Endothelial cell of umbilical vein (primary cell): ENCODE data around the gene GALK1. TPM values are rescaled to one million over a fixed set of nuclear protein-coding genes. Genes with fewer than 3 reads are reported as not detected.

ENCODE experiments used
- BruUV-seq: library from RNA; stranded (reverse); fragments of 400-500 nt; replicated peaks from 2 replicates; lab custom pipeline; 2021; lab: Mats Ljungman, UMichigan
- CTCF ChIA-PET: fragments of 300-600, 350-600 bp; sonication (Branson Sonifier 250); formaldehyde crosslinking; loops from one replicate; lab custom pipeline; 2021; ENCODE audit warnings: antibody characterized with exemption, inconsistent platforms; lab: Charles Lee
- POLR2A ChIA-PET: fragments of 300-600, 350-600 bp; sonication (Branson Sonifier 250); formaldehyde crosslinking; loops from one replicate; lab custom pipeline; 2021; ENCODE audit warnings: antibody characterized with exemption, inconsistent platforms; lab: Charles Lee
- DNase-seq: peaks from one replicate; pipeline ENCODE4 v3.0.0-alpha.2; 2011; ENCODE audit warnings: low read depth, low spot score
- FAIRE-seq: peaks from 2 replicates; lab custom pipeline; 2011; peaks lifted over from hg19 to GRCh38; lab: Jason Lieb, UNC
- H2AFZ ChIP-seq: 2 replicates; pipeline ENCODE4 v1.6.0; 2012; ENCODE audit warnings: low read depth, low read length, control low read depth, inconsistent platforms
- H3K27ac ChIP-seq: 2 replicates; pipeline ENCODE4 v1.5.1; 2011; ENCODE audit warnings: low read depth, mild to moderate bottlenecking, control low read depth, low read length, moderate library complexity; ENCODE audit not compliant: insufficient read depth
- H3K27me3 ChIP-seq, 2 experiments: 2 replicates each; pipeline versions ENCODE4 v1.6.0 to v1.6.1; 2011; ENCODE audit warnings: low read length in 2 of 2, mixed read lengths in 1 of 2; ENCODE audit not compliant: control insufficient read depth in 2 of 2, insufficient read depth in 2 of 2
- H3K36me3 ChIP-seq, 2 experiments: 2 replicates in 1 of 2; 3 replicates in 1 of 2; pipeline ENCODE4 v1.5.1; 2011; ENCODE audit warnings: low read length in 2 of 2, mild to moderate bottlenecking in 1 of 2, moderate library complexity in 1 of 2; ENCODE audit not compliant: control insufficient read depth in 2 of 2, insufficient read depth in 2 of 2; ENCODE audit errors: extremely low read depth in 1 of 2
- H3K4me1 ChIP-seq: 3 replicates; pipeline ENCODE4 v1.5.1; 2011; ENCODE audit warnings: mild to moderate bottlenecking, low read length; ENCODE audit not compliant: control insufficient read depth, insufficient read depth; ENCODE audit errors: extremely low read depth
- H3K4me2 ChIP-seq: 2 replicates; pipeline ENCODE4 v1.6.1; 2011; ENCODE audit warnings: low read length, control low read depth, mixed read lengths; ENCODE audit not compliant: insufficient read depth
- H3K4me3 ChIP-seq, 3 experiments: fragments of 200-600 bp in 1 of 3; sonication (generic), shearing (Covaris generic) in 1 of 3; replicated peaks in 1 of 3; 2 replicates each; pipeline ENCODE4 v1.5.1; 2011 to 2016; ENCODE audit warnings: control low read depth in 3 of 3, low read length in 3 of 3, mild to moderate bottlenecking in 2 of 3, inconsistent platforms in 1 of 3, low read depth in 1 of 3, moderate library complexity in 1 of 3; ENCODE audit not compliant: insufficient read depth in 1 of 3
- H3K79me2 ChIP-seq: 2 replicates; pipeline ENCODE4 v1.6.0; 2012; ENCODE audit warnings: low read length, inconsistent platforms; ENCODE audit not compliant: control insufficient read depth, insufficient read depth
- H3K9ac ChIP-seq: replicated peaks from 2 replicates; pipeline ENCODE3; 2011; ENCODE audit warnings: low read length, control low read depth; ENCODE audit not compliant: insufficient read depth; ENCODE audit errors: extremely low read depth
- H3K9me1 ChIP-seq: replicated peaks from 3 replicates; pipeline ENCODE4 v1.6.0; 2011; ENCODE audit warnings: mild to moderate bottlenecking, low read length; ENCODE audit not compliant: control insufficient read depth, insufficient read depth; ENCODE audit errors: extremely low read depth
- H3K9me3 ChIP-seq: replicated peaks from 2 replicates; pipeline ENCODE4 v1.5.1; 2012; ENCODE audit warnings: low read length, inconsistent platforms; ENCODE audit not compliant: control insufficient read depth, insufficient read depth
- H4K20me1 ChIP-seq: replicated peaks from 2 replicates; pipeline ENCODE3; 2011; ENCODE audit warnings: mild to moderate bottlenecking, low read length; ENCODE audit not compliant: control insufficient read depth, insufficient read depth; ENCODE audit errors: extremely low read depth
- EZH2 ChIP-seq: IDR thresholded peaks from 2 replicates; pipeline ENCODE4 v1.6.1; 2012; ENCODE audit warnings: borderline replicate concordance, low read depth, mild to moderate bottlenecking, moderate library complexity, low read length, inconsistent platforms; ENCODE audit not compliant: severe bottlenecking
- FOS ChIP-seq: IDR thresholded peaks from 2 replicates; pipeline ENCODE4 v1.6.1; 2011; ENCODE audit warnings: mild to moderate bottlenecking, low read length, moderate library complexity, borderline replicate concordance; ENCODE audit not compliant: insufficient read depth
- GATA2 ChIP-seq: IDR thresholded peaks from 2 replicates; pipeline ENCODE4 v1.7.0; 2011; ENCODE audit warnings: low read depth, mild to moderate bottlenecking, moderate library complexity, mixed read lengths, low read length; ENCODE audit not compliant: insufficient read length, insufficient read depth
- POLR2A ChIP-seq: IDR thresholded peaks from 2 replicates; pipeline ENCODE4 v1.6.1; 2012; ENCODE audit warnings: low read depth, mild to moderate bottlenecking, control low read depth, low read length
- dilution Hi-C: fragments of 300-500 bp; cut with MboI; formaldehyde crosslinking; loops from one replicate; pipeline ENCODE4 v1.15.0; 2019; ENCODE audit warnings: low sequenced_read_pairs; ENCODE audit not compliant: extremely low pct_ligation_motif_present
- intact Hi-C: fragments of 100-400 bp; cut with micrococcal nuclease; formaldehyde crosslinking; loops from one replicate; pipeline ENCODE4 v1.10.0; 2022
- polyA plus RNA-seq, 4 experiments: library from polyadenylated mRNA; depleted of rRNA in 3 of 4; stranded (reverse) in 3 of 4; unstranded in 1 of 4; fragments of >200 nt; gene quantifications; 2 replicates each; pipeline versions ENCODE4 v1.2.1 to v1.2.3, GENCODE V29; 2011 to 2012; ENCODE audit warnings: missing spikeins in 1 of 4
- total RNA-seq: library from RNA; stranded (reverse); gene quantifications from 2 replicates; pipeline ENCODE4 v1.2.3, GENCODE V29; 2021

Gene GALK1
- total and polyA plus RNA-seq, 2 donors (not counting 3 experiments of a cell fraction or from before 2014, with no cell fraction given), result 45.8 to 63.7 TPM

GRCh38 chr17:75720656-75721462 lies 44.1 kb downstream of the GALK1 start, which contains the start of gene ITGB4:
Gene ITGB4, plus strand, starts transcription at chr17:75721459. Its CDS starts 3,245 bp downstream, at chr17:75724704.
- no peak within 1 kb of the TSS for H3K4me2 ChIP-seq
- no peak within 1 kb of the TSS for H3K9ac ChIP-seq
- H3K36me3 ChIP-seq, result no peaks in the 10 kb centered on the region
- H3K27me3 ChIP-seq, result peaks cover 6 to 11% of the 10 kb centered on the region in 2 experiments
- intact Hi-C loops, result no loop called here
- H3K9me3 ChIP-seq, result no peaks in the 10 kb centered on the region
- peaks cover 2% of the 10 kb centered on the region for H3K4me1 ChIP-seq
- H4K20me1 ChIP-seq, result no peaks in the 10 kb centered on the region
- no peak within 1 kb of the TSS for H3K27ac ChIP-seq
- TF ChIP-seq EZH2 (peak; percentile 63), GATA2 (no peak)
- FAIRE-seq (peak; percentile 8), DNase-seq (peak; percentile 30)
- no peaks in the 10 kb centered on the region for H3K79me2 ChIP-seq
- H3K9me1 ChIP-seq, result no peaks in the 10 kb centered on the region
- H2AFZ ChIP-seq, result peak within 1 kb of the TSS; percentile 37
- POLR2A ChIA-PET, result interaction anchor here (1.3 kb wide), 1 partner anchor 34 kb away, joined by 3 read pairs; no protein-coding TSS in a partner anchor
- dilution Hi-C loops, result no loop called here
- H3K4me3 ChIP-seq, result peak within 1 kb of the TSS in 2 of 3 experiments; percentile 6 to 33
- no TSS peak for BruUV-seq
- CTCF ChIA-PET, result interaction anchor here (0.6 to 5.2 kb wide), 13 partner anchors 17 to 88 kb away, joined by 3 to 33 read pairs (median 4); partner anchors contain the start of gene SMIM5

DNA sequence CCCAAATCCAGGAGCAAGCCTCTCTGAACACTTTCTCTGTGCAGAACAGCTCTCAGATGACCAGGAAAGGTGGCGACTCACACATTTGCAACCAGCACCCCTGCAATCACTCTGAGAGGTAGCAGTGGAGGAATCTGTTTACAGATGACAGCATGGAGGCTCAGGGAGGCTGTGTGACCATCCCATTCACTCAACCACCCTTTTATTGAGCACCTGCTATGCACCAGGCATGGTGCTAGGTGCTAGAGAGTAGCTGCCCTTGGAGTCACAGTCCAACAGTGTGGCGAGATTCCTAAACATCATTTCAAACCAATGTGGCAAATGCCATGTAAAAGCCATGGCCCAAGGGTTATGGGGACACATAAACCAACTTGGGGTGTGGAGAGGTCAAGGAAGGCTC lies 45.3 kb downstream of the GALK1 start:
- TF ChIP-seq EZH2 (peak; percentile 6), FOS (no peak), POLR2A (no peak)
- Histone ChIP-seq H2AFZ (no peak overlapping the region), H3K79me2 (no peaks in the 10 kb centered on the region), H3K9ac (no peak overlapping the region), H3K9me1 (no peaks in the 10 kb centered on the region), H3K9me3 (no peaks in the 10 kb centered on the region), H3K27ac (no peak overlapping the region), H3K36me3 (no peaks in the 10 kb centered on the region), H3K4me3 (no peak overlapping the region), H3K27me3 (peaks cover 6 to 11% of the 10 kb centered on the region in 2 experiments), H3K4me1 (peaks cover 2% of the 10 kb centered on the region), H3K4me2 (no peak overlapping the region), H4K20me1 (no peaks in the 10 kb centered on the region)
- ChIA-PET POLR2A (interaction anchor here (0.7 kb wide), 1 partner anchor 10 kb away, joined by 3 read pairs; no protein-coding TSS in a partner anchor), CTCF (interaction anchor here (0.8 to 5.2 kb wide), 9 partner anchors 23 to 86 kb away, joined by 3 to 33 read pairs (median 8); partner anchors contain the start of gene SMIM5)
- no TSS peak for BruUV-seq
- FAIRE-seq, result no peak
- intact Hi-C loops (no loop called here), dilution Hi-C loops (no loop called here)
- no peak for DNase-seq
